Measurements from ENCODE around the gene CRYM.

GRCh38 chr16:21277927-21278706 lies at the start of gene CRYM:
- TF ChIP-seq, protein P1, sequence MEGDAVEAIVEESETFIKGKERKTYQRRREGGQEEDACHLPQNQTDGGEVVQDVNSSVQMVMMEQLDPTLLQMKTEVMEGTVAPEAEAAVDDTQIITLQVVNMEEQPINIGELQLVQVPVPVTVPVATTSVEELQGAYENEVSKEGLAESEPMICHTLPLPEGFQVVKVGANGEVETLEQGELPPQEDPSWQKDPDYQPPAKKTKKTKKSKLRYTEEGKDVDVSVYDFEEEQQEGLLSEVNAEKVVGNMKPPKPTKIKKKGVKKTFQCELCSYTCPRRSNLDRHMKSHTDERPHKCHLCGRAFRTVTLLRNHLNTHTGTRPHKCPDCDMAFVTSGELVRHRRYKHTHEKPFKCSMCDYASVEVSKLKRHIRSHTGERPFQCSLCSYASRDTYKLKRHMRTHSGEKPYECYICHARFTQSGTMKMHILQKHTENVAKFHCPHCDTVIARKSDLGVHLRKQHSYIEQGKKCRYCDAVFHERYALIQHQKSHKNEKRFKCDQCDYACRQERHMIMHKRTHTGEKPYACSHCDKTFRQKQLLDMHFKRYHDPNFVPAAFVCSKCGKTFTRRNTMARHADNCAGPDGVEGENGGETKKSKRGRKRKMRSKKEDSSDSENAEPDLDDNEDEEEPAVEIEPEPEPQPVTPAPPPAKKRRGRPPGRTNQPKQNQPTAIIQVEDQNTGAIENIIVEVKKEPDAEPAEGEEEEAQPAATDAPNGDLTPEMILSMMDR (IDR thresholded peaks at IDR 0.05) = peak; percentile 52 to 96 (median 70)
- TF ChIP-seq POLR2AphosphoS5 (IDR thresholded peaks at IDR 0.05) (no peak), EP300 (IDR thresholded peaks at IDR 0.05) (no peak)

Data from sigmoid colon (tissue), 4 donors.